ENCODE data around the gene ALDH1A2.
"Not testable (repeated sequence)": the region's sequence is repeated elsewhere in the genome, so short reads cannot be mapped to it uniquely, and the experiment has no call there.

The ALDH1A2 gene

DNA sequence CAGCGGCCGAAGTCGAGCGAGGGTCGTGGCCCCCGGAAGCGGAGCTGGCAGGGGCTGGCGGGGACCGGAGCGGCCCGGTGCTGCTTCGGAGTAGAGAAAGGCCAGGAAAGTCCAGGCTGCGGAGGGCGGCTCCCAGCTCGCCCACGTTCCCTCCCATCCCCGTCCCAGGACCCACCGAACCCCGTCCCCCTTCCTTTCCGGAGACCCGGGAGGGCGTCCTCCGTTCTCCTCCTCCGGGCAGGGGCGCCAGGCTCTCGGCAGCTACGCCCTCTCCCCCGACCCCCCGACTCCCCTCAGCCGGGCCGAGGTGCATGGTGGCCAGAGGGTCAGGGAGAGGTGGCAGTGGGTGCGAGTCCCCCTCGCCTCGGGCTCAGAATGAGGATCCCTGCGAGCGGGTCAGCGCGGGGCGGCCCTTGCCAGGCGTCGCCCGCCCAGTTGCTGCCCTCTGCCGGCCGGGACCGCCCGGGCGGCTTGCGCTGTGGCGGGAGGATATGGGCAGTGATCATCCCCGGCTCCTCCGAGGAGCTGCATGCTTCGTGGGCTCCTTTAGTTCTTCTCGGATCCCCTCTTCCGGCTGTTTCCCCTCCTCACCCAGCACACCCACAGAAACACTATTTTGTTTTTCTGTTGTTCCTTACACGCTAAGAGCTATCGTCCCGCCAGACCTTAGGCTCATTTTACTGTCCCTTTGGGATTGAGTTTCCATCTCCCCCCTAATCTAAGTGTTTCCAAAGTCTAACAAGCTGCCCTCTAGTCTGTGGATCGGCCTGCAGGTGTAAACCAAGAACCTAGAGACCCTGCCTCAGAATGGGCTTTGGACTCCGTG lies 744 bp upstream of the ALDH1A2 start:
- DNase-seq: no peak

DNA sequence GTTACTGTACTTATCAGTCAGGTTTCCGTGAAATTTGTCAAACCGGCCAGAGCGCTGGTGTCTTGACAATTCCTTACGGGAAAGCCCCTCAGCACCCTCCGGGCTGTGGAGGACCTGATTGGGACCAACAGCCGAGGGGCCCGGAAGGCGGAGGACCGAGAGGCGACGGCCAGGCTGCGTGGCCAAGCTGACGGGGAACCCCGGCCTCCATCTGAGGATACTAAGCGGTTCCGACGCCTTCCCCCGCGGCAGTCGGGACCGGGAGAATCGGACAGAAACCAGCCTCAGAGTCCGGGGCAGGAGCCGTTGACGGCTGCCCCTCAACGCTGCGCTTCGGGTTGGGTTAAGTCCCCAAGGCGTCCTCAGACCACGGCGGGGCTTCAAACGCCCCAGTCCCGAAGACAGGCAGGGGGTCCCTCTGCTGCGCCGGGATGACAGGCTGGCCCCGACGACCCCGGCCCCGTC lies 499 bp downstream of the ALDH1A2 start:
- no peak for DNase-seq

DNA sequence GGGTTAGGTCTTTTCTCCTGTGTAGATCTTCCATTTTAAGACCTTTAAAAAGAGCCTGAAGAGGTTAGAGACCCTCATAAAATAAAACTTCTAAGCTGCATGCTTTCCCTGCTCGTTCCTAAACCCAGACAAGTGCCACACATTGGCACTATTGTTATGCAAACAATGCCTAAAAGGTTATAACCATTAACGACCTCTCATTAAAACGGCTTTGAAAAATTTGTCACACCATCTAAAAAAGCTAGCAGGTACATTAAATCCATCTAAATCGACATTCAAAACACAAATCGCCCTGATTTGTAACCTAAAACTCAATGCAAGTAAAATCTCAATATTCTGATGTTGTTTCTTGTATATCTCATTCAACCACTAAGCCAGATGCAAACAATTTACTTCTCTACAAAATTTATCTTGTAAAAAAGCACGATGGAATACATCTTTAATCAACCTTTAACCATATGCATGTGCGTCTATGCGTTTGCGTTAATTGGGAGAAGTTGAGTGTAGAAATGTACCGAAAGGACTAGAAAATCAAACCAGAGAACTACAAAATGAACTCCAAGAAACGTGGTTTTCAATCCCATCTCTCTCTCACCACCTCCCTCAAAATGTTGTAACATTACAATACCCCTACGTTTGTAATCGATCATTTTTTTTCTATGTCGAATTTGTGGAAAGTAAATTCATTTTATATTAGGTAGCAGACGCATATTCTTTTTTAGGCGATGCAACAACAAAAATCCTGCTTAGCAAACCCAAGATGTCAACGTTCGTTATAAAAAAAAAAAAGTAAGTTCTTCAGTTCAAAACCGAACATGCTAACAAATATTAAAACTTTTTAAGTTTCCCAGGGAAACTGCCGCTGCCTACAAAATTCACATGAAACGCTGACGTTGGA lies 1.2 kb downstream of the ALDH1A2 start:
- DNase-seq: no peak

DNA sequence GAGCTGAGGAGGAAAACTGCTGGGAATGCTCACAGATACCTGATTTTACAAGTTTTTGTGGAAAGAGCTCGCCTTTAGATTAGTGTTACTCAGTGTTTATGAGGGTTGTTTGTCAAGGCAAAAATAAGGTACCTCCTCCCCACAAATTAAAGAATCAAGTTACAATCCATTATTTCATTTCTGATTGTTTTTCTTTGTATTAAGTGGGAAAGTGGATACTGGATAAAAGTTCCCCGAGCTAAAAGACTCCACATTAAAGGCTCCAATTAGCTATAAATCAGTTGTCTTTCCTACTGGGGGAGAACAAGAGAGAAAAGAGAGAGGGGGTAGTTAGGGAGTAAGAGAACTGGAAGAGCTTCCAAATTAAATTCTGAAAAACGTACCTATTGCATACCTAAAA lies 1.9 kb downstream of the ALDH1A2 start:
- no peak for DNase-seq

DNA sequence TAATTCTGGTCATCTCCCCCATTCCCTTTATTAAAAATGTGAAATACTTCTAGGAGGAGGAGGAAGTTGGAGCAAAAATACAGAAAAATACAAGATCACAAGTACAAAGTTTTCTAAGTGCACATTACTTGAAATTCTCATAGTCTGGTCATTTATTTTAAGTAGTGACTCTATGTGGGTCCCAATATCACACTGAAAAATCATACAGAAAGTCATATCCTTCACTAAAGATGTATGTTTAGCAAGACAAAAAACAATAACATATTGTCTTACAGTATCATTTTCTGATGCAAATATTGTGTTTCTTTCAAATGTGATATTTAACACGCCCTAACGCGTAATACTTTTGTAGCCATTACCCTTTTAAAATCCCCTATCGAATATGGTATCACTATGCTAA lies 2.5 kb downstream of the ALDH1A2 start:
- DNase-seq: no peak

DNA sequence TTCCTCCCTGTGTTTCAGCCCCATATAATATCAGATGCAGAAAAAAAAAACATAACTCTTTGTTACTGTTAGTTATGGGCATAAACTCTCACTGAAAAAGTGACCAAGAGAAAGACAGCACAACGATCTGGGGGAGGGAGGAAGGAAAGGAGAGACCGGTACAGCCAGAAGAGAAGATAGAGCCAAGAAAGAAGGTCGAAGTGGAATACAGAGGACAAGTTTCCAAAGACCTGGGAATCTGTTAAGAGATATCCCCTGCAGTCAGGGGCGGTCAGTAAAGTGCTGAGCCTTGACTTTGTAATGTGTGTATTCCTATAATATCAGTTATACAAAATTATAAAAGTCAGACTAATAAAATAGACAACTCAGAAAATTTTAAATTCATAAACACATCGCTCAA lies 3.3 kb downstream of the ALDH1A2 start:
- DNase-seq: no peak

DNA sequence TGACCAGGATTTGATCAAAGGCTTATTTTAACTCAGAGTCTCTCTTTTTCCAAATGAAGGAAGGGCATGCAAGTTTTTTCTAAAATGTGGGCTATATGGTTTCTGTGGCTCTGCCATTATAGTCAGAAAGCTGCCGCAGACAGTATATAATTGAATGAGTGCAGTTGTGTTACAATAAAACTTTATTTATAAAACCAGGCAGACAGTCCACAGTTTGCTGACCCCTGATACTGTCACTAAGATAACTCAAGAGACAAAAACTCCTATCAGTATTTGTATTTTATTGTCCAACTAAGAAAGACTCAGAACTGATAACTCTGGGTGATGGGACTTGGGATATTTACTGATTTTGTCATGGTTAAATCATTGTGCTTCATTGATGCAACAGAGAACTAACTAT lies 4.9 kb downstream of the ALDH1A2 start:
- no peak for DNase-seq

DNA sequence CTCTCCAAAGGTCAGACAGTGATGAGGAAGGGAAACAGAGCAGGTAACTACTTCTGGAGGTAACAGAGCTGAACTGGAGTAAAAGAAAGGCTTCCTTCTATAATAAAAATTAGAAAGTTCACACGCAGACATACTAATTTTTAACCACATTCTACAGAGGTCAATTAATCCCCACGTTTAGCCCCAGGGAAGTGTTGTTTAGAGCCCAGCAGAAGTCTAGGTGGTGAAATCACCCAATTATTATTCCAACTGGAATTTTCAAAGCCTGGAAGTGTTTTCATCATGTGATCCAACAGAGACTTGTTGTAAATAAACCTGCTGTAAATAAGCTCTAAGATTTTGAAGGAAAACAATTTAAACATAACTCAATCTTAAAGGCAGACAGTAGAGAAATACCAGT lies 6.8 kb downstream of the ALDH1A2 start:
- DNase-seq: no peak

DNA sequence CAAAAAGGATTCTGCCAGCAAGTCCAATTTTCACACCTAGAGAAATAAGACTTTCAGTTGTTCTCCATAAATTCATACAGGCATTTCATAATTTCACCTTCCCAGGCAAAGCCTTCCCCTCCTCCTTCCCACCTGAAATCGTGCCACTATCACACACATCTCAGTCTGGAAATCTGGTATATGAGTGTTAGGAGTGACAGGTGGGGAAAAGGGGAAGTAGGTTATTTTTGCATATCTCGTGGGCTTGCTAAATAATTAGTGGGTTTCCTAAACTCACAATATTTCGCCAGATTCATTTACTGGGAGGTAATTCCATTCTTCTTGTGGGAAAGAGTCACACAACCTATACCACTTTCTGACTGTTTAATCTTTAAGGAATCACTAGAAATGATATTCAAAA lies 7.4 kb downstream of the ALDH1A2 start:
- no peak for DNase-seq

DNA sequence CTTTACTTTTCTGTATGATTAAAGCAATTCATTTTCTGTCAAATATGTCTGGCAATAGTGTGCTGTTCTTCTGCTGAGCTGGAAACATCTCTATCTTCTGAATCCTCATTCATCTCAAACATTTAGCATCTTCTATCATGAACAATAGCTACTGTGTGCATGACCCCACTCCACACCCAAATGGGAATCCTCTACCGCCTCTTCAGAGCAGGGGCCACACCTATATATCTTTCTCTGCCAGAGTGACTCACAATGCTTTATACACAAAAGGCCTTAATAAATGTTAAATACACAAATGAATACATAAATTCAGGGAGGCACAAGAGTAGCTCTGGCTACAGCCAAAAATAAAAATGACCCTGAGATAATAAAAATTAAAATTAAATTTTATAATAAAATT lies 8.0 kb downstream of the ALDH1A2 start:
- no peak for DNase-seq

DNA sequence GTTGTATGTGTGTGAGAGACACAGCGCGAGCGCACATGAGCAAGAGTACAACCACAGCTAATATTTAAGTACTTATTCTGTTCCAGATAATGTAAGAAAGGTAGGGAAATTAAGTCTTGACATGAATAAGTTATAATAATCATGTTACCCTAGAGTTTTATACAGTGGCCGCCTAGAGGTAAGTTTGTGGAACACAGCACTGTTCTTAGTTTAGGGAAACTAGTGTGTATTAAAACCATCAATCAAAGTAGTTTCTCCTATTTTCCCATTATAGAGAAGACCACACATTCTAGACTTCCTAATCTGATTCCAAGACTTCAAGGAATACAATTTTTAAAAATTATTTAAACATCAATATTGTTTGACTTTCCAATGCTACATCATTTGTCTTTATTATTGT lies 9.5 kb downstream of the ALDH1A2 start:
- no peak for DNase-seq

DNA sequence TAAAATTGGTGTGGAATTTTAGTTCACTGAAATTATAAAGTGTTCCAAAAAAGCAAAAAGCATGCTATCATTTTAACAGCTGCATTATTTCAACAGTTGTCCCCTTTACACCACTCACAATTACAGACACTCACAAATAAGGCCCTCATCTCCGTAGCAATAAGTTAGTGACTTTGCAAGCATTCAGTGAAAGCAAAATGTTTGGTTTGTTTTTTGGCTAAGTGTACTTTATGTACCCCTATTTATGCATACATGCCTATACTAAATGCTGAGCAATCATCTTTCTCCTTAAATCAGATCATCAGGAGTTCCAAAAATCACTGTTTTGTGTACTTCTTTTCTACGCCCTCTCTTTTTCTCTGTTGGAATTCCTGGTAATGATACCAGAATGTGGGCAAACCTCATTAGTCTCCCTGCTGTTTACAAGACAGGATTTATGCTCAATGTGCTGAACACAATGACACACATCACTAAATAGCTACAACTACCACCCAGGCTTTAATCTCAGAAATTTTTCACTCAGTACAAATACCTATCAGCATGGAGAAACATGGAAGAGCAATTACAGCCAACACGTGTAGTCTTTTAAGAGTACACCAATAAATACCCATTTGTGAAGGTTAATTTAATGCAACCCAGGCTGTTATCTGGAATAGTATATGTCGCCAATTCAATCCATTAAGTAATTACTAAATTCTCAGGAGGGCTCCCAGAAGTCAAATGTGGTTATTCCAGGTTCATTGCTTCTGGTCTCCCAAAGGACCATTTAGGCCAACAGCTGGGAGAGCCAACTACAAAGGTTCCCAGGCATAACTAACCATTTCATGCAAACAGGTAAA lies 12.0 kb downstream of the ALDH1A2 start:
- no peak for DNase-seq

DNA sequence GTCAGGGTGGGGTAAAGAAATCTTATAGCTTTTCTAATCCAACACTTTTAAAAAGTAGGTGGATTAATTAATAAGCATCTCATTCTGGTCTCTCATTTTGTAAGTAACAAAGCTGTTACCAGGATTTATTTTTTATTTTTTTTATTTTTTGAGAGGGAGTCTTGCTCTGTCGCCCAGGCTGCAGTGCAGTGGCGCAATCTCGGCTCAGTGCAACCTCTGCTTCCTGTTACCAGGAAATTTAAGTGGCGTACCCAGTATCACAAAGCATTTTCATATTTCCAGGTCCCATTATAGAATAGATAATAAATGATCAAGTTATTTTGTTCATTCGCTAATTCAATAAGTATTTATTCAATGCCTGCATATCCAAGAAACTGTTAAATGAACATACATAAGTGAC lies 13.2 kb downstream of the ALDH1A2 start:
- DNase-seq: no peak

DNA sequence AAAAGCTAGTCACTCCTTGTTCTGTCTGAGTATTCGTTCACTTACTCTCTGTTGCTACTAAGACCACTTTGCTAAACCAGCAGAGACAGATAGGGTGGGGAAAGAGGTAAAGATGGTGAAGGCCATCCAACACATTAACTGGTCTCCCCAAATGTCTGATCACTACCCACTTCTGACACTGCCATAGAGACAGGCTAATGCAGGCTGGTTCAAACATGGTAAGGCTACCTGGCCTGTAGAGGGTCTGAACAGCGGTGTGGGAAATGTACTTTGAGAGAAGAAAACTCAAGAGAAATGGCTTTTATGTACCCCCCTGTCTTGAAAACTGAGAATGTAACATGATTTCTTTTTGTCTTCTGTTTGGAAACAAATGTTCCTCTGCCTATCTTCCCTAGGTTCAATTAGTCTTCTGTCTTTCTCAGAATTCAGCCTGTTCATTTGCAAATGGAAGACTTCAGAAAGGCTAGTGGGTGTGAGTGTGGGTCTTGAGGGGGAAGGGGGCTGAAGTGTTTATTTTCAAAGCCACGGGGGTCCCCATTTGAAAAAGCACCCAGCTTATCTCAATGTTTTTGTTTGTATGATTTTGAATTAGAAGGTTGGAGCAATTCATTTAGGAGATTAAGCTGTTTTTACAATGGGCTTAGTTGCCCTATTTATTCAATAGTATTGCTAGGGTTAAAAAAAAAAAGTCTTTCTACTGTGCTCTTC lies 15.8 kb downstream of the ALDH1A2 start:
- no peak for DNase-seq

DNA sequence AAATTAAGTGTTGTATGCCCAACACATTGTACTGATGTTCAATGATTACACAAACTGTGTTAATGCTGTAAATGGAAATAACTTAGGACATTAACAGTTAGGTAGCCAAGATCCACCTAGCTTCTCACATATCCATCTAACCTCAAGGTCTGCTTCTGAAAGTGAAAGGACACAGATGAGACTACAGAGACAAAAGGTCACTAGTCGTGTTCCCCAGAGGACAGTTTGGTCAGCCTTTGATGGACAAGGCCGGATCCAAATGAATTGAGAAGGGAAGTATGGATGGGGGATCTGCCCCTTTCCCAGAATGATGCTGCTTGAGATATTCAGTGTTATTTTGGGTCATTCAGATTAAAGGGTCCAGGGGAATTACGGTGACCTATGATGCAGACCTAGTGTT lies 17.2 kb downstream of the ALDH1A2 start:
- DNase-seq: no peak

DNA sequence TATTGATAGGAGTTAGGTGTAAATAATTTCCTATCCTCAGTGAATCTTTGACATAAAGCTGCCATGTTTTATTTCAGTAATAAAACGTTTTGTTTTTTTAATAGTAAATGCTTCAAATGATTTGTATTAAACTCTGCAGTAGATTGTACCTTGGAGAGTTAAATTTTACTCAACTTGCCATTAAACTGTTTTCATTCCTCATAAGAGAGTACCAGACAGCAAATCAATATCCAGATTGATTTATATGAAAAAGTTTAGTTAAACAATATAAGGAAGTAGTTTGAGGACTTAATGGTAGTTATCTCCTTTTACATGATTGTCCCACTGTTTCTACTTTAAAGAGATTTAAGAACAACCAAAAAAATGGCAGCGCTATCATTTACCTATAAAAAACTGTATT lies 18.4 kb downstream of the ALDH1A2 start:
- DNase-seq: no peak

DNA sequence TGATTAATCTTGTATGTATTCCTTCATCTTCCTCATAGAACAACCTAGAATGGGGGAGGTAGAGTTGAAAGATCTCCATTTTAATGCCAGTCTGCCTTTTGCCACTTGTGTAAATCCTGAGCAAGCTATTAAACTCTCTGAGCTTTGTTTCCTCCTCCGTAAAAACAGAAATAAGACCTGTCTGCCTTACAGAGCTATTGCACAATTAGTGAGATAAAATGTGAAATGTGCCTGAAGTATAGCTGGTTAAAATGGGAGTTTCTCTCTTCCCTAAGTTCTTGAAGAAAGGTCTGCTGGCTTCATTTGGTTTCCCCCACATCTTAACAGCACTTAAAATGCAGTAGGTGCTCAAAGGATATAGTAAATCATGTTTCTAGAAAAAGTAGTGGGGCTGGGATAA lies 19.0 kb downstream of the ALDH1A2 start:
- DNase-seq: no peak

DNA sequence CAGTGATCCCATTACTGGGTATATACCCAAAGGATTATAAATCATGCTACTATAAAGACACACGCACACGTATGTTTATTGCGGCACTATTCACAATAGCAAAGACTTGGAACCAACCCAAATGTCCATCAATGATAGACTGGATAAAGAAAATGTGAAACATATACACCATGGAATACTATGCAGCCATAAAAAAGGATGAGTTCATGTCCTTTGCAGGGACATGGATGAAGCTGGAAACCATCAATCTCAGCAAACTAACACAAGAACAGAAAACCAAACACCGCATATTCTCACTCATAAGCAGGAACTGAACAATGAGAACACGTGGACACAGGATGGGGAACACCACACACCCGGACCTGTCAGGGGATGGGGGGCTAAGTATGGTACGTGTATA lies 20.1 kb downstream of the ALDH1A2 start:
- not testable (repeated sequence) for DNase-seq

DNA sequence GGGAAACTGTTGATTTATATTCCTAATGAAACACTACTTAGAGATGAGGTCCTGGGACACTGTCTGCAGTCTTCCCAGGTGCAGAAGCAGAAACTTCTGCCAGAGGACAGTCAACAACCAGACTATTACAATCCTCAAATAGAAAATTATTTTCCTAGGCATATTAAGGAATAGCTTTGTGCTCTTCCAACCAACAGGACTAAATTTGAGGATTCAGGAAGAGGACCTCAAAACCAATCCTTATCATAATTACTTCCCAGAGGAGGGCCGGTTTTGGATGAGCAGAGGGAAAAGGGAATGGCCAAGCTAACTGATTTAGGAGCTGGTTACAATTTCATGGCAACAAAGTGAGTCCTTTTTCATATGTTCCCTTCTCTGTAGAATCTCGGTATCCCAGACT lies 21.0 kb downstream of the ALDH1A2 start:
- no peak for DNase-seq

DNA sequence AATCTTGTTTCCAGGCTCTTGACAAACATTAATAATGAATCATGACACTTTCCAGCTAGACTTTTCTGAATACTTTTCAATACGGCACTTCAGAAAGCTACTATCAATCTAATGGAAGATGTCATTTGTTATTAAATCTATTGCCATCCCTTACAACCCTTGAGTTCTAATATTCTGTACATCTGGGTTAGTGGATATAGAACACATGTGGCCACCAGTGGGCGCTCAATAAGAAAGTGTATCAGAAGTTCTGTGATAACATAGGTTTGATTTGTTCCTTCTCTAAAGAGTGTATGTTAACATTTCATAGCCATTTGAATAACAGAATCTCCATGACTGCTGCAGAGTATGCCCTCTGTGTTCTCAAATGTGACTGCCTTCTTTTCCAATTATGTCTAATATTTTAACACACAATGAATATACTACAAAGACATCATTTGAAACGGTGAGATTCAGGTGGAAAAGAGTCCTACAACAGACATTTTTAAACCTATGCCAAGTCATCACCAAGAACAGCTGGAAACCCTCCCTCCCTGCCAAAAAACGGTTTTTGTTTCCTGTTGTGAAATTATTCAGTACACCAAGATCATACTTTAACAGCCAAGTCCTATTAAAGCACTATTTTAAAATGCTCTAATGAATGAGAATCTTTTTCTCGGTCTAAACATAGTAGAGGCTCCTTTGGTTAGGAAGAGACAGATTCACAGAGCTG lies 22.2 kb downstream of the ALDH1A2 start:
- DNase-seq: no peak

DNA sequence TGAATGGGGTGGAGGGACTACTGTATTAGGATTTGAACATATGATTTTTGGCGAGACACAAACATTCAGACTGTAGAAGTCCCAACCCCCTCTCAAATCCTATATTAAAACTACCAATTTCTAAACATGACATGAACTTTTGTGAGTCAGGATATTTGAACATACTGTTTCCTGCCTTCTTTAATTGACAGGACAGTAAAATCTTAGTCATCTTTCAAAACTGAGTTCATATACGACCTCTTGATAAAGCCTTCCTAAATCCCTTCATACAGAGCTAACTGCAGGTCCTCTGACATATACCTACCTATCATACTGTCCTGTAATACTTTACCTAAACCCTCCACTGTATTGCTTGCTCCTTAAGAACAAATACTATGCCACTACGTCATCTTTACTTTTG lies 23.5 kb downstream of the ALDH1A2 start:
- no peak for DNase-seq

DNA sequence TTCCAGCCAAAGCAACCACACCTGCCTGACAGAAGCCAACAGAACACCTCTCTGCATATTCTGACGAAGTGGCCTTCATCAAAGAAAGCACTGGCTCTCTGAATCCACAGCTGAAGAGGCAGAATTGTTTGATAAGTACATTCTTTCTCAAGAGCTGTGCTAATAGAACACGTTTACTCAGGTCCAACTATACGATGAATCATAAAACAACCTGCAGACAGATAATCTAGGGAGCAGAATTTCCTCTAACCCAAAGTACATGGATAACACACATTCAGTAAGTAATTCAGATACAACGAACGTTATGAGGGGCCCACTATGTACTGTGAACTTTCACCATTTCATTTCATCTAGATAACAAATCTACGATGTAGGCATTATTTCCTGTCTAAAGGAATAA lies 25.4 kb downstream of the ALDH1A2 start:
- no peak for DNase-seq
